ENCODE results near the gene GTPBP8. TPM values are rescaled to one million over a fixed set of nuclear protein-coding genes. Genes with fewer than 3 reads are reported as not detected.

The GTPBP8 gene
- total RNA-seq, 1 experiment from 2014 or later, result 29.8 TPM

GRCh38 chr3:112987710-112988334 lies 3.0 kb upstream of the GTPBP8 start:
- H3K56ac ChIP-seq (ENCODE audit: insufficient read length, low read depth, low read length), result no peak overlapping the region
- no peaks in the 10 kb centered on the region for H3K27me3 ChIP-seq (ENCODE audit: insufficient read depth, low read length)
- no peak overlapping the region for H3T11ph ChIP-seq (ENCODE audit: low read length)
- no peak overlapping the region for H4K8ac ChIP-seq (replicated peaks; ENCODE audit: insufficient read length, low read depth, low read length)
- no peak overlapping the region for H2BK15ac ChIP-seq (ENCODE audit: low read depth, low read length)
- H4K20me1 ChIP-seq (ENCODE audit: control insufficient read depth, insufficient read depth, insufficient read length), result no peaks in the 10 kb centered on the region
- Mint-ChIP-seq H3K4me3 (no peak overlapping the region), H3K4me1 (peaks cover 16 to 17% of the 10 kb centered on the region in 2 experiments), H3K27ac (no peak overlapping the region), H3K9me3 (no peaks in the 10 kb centered on the region), H3K27me3 (ENCODE audit: low read depth) (peaks cover 4% of the 10 kb centered on the region), H3K36me3 (ENCODE audit: insufficient read depth in 1 of 3, low read depth in 3 of 3) (no peaks in the 10 kb centered on the region)
- no peak overlapping the region for H3K14ac ChIP-seq (ENCODE audit: insufficient read depth, low read length)
- H3K4me1 ChIP-seq (ENCODE audit: insufficient read depth, low read length), result no peaks in the 10 kb centered on the region
- no peaks in the 10 kb centered on the region for H3K9me3 ChIP-seq (ENCODE audit: control insufficient read depth, low read depth, low read length)
- no peak overlapping the region for H3K18ac ChIP-seq (ENCODE audit: insufficient read length, low read depth, low read length)
- no peak overlapping the region for H3K9ac ChIP-seq (ENCODE audit: extremely low read depth, insufficient read length, low read length)
- no CpG with 5 or more reads among the region's 9 CpGs for WGBS (ENCODE audit: extremely low coverage, insufficient read length, low lambda C conversion rate)
- H4K91ac ChIP-seq (ENCODE audit: insufficient read length, low read depth, low read length), result no peak overlapping the region
- H3K4me2 ChIP-seq (ENCODE audit: insufficient read depth, insufficient read length, low read length), result no peak overlapping the region
- no peaks in the 10 kb centered on the region for H3K79me2 ChIP-seq (ENCODE audit: insufficient read depth, low read length)
- no peak overlapping the region for H2AFZ ChIP-seq (ENCODE audit: low read length)
- H3K79me1 ChIP-seq (ENCODE audit: insufficient read depth, low read depth, low read length, poor library complexity, severe bottlenecking), result no peaks in the 10 kb centered on the region
- H2BK12ac ChIP-seq (ENCODE audit: insufficient read length, low read depth, low read length), result no peak overlapping the region
- H3K23me2 ChIP-seq (ENCODE audit: insufficient read length, low read depth, low read length, poor library complexity, severe bottlenecking), result peaks cover 7% of the 10 kb centered on the region
- H3K4ac ChIP-seq (ENCODE audit: low read depth, low read length), result no peak overlapping the region
- H2AK5ac ChIP-seq (ENCODE audit: insufficient read length, low read length), result no peak overlapping the region
- H2BK5ac ChIP-seq (ENCODE audit: insufficient read length, low read length), result no peak overlapping the region
- no peak overlapping the region for H2BK120ac ChIP-seq (ENCODE audit: low read depth, low read length, poor library complexity, severe bottlenecking)
- no peak overlapping the region for H3K23ac ChIP-seq (ENCODE audit: insufficient read length, low read depth, low read length)
- no peak overlapping the region for H3K27ac ChIP-seq (ENCODE audit: insufficient read length, low read depth, low read length)
- no peak overlapping the region for H2BK20ac ChIP-seq (ENCODE audit: low read depth, low read length, poor library complexity, severe bottlenecking)
- no peak overlapping the region for H4K5ac ChIP-seq (ENCODE audit: insufficient read length, low read depth, low read length)
- TF ChIP-seq CTCF (conservative IDR thresholded peaks at IDR 0.05), result no peak
- no peak for DNase-seq

Measured in H9 (cell line).